NCI-H1417 treated with DMSO at 0.1 percent for 48 hours (cell line): ENCODE measurements around the gene CLDND1.
"Not testable (repeated sequence)": the region's sequence is repeated elsewhere in the genome, so short reads cannot be mapped to it uniquely, and the experiment has no call there.

Source experiments
- DNase-seq: peaks from one replicate; lab custom pipeline; 2025; lab: John Stamatoyannopoulos, UW

CLDND1 gene

GRCh38 chr3:98522544-98523281, at the start of gene CLDND1:
Gene CLDND1, minus strand, starts transcription at chr3:98522902. Its CDS starts 1,478 bp downstream, at chr3:98521424.
- DNase-seq: peak; percentile 59

DNA sequence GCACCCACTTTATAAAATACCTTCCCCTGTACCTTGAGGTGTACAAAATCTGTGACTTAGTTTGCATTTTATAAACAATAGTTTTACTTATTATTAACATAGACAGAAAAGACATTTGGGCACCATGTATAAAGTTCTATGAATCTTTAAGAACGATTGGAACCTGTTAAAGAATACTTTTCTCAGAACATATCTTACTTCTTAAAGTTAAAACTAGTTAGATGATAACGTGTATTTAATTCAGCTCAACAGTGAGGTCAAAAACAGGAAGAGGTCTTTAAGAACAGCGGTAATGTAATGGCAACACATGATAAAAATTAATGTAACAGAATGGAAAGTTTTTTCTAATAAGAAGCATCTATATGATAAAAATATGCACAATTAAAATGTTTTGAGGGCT, 45.7 kb upstream of the CLDND1 start:
- DNase-seq: no peak

DNA sequence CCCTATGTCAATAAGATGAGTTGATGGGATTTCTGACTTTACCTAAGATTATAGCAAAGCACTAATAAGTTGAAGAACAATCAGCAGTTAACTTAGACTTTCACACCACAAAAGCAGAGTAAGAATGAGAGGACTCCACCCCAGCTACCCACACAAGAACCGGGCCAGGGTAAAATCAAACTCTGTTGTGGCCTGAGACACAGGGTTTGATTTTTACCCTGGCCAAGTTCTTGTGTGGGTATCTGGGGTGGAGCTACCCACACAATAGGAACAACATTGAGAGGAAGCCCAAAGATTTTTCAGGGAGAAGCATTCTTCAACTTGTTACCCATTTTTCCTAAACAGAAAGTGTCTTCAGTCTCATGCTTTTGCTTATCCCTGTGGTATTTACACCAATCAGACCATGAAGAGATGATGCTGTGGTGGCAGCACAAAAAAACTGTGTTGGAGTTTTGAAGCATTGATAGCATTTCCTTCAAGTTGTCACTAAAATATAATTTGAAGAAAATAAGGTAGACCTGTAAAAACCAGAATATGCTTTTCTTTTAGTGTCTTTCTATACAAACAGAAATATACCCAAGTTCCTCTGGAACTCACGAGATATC, 45.1 kb upstream of the CLDND1 start:
- DNase-seq: no peak

DNA sequence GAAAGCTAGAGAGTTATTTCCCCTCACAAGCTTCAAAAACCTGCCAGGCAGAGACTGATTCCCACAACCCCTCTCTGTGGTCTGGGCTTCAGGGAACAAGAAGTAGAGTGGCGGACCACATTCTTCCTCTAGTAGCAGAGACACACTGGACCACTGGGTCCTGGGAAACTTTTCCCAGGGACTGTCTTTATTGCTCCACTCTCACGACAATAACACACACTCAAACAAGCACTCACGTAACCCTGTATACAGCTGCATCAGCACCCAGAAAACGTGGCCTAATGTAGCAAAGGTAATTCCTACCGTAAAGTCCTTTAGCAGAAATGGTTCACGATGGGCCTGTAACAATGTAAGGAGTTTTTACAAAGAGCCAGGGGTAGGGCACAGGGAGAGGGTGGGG, 43.1 kb upstream of the CLDND1 start:
- DNase-seq: no peak

DNA sequence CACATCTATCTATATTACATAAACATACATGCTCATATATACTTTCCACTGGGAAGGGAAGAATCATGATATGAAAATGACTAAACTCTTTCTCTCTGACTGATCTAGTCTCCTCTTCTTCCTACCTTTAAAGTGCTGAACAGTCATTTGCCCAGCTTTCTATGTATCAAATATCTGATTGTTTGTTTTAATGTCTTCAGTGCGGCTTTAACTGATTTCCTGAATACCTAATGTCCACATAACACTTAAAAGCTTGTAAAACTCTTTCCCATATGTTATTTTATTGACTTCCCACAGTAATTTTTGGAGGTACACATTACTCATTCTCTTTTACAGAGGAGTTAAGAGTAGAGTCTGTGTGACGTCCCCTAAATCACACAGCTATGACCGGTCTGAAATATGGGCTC, 42.5 kb upstream of the CLDND1 start:
- no peak for DNase-seq

DNA sequence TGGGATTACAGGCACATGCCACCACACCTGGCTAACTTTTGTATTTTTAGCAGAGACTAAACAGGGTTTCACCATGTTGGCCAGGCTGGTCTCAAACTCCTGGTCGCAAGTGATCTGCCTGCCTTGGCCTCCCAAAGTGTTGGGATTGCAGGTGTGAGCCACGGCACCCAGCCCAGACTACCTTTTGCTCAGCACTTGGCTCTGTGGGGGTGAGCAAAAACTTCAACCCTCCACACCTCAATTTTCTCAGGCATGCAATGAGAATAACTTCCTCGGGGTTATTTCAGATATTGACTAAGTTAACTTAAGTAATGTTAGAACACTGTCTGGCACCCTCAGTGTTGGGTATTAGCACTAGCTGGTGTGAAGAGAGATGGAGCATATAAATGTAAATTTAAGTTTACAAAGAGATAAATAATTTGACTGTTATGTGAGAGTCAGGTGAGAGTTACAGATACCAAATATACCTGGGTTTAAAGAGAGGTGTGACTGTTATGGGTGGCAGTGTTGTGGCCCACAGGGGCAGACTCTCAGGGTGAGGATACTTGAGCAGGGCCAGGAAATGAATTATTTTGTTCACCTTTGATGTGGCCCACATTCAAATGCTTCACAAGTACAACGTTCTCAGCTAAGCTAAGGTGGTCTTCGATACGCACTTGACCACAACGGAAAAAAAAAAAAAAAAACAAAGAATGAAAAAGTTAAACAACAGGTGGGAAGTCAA, 41.7 kb upstream of the CLDND1 start:
- no peak for DNase-seq

DNA sequence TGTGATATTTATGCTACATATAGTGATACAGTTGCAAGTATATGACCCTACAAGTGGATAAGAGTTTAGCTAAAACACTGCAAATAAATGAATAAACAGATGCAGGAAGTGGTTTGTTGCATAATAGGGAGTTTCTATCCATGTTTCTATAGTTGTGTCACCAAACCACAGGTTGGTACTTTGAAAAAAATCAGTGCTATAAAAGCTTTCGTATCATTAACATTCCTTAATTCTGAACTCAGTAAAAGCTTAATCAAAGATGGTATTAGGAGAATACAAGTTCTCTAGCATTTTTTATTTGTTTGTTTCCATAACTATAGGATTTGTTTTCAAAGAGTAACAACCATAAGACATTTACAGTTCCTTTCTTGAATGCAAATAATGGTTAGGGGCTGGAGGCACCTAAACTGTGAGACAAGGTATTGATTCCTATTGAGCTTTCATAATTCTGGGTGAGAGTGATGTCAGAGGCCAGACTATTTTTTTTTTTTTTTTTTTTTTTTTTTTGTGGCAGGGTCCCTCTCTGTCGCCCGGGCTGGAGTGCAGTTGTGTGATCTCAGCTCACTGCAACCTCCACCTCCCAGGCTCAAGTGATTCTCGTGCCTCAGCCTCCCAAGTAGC, 41.1 kb upstream of the CLDND1 start:
- DNase-seq: no peak

DNA sequence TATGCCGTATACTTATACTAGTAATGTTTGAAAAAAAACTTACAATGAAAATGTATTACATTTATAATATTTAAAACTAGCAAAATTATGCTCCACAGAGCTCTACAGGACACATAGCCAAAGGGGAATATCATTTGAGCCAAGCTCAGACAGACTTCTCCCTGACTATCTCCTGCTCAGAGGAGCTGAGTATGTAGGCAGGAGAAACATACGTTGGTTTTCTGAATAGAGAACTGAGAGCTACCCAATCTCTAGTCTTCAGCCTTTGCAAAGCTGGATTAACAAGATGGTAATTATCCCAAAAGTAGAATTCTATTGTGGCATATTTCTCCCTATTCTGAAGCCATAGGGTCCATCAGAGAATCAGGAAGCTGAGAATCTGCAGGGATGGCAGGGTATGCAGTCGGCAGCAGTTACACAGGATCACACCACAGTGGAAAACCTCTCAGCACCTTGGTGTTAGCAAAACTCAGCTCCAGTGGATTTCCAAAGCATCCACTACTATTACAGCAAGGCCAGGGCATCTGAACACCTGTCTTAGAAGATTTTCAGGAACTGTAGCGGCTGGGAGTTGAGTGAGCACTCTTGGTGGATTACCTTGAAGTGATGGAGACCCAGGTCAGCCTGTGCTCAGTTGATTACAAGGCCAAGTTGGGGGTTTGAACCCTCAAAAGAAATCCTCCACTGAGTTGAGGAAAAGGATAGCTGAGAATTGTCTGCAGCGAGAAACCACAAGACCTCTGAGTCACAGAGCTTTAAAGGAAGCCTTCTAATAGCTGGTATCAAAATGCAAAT, 39.2 kb upstream of the CLDND1 start:
- DNase-seq: no peak

GRCh38 chr3:98560911-98561310, 38.2 kb upstream of the CLDND1 start:
- DNase-seq: no peak

- not testable (repeated sequence) for DNase-seq
These were observed 37.1 kb upstream of the CLDND1 start for GRCh38 chr3:98559769-98560168.

- no peak for DNase-seq
These were observed 35.6 kb upstream of the CLDND1 start for GRCh38 chr3:98558100-98558827.

DNA sequence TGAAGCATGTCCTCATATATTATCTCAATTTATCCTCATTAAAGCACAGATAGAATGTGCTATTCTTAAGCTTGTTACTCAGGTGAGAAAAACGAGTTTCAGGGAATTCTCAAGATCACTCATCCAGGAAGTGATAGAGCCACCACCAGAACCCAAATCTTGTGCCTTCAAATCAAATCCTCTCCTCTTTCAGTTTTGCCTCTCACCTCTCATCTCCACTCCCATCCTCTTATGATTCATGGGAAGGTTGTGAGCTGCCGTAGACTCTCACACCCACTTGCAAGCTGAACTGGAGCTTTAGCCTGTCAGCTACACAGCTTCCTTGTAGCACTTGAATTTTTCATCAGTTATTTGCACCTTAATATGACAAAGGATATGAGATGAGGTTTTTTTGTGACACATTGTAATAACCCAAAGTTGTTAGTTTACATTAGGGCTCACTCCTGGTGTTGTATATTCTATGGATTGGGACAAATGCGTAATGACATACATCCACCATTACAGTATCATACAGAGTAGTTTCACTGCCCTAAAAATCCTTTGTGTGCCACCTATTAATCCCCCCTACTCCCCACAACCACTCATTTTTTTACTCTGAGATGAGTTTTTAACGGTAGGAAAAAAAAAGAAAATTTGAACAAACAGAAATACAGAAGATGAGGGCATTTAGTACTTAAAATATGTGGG, 34.8 kb upstream of the CLDND1 start:
- no peak for DNase-seq

DNA sequence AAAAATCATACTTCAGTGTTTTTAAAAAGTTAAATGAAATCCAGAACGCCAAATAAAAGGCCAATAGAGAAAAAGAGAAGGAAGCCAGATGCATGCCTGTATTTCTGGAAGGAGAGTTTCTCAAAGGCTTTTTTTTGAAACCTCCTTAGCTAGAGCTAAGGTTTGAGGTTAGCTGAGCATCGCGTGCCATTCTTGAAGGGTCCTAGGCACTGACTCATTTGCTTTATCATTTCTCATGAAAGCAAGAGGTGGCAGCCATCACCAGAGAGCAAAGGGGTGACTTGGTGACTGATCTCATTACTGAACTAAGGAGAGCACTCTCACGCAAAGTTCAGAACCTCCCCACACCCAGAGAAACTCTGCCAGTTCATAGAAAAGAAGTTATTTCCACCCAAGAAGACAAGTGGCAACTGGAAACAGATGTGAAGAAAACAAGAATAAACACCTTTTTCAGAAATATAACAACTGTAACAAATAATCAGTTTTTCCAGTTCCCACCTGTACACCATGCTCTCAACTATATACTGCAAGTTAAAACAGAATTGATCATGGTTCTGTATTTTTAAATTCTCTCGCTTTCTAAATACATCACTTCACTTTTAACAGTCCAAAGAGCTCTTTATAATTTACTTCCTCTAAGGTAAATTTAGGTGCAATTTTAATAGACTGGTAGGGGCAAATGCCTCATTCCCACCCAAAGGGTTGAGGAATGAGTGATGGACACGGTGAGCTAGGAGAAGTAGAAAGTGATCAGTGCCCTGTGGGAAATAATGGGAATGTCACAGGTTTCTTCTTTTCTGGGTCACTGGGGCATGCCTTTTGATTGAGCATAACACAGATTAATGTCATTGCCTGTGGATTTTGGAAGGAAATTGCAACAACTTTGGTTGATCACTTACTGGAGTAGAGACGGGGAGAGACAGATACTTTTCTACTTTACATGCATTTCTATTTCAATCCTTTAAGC, 33.7 kb upstream of the CLDND1 start:
- no peak for DNase-seq

GRCh38 chr3:98555025-98555379, 32.3 kb upstream of the CLDND1 start:
- no peak for DNase-seq

DNA sequence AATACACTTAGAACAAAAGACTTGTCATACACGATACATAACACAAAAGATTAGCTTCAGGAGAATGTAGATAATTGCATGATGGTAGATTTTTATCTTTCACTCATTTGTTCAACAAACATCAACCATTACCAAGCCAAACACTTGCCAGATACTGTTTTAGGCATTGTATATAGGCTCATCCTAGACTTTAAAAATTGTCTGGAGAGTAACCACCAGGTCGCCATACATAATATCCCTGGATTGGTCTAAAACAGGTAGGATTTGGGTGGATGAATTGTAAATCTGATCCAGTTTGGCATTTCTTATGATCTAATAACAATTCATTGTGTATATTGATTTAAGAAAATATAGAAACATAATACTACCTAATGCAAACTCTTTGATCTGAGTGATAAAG, 31.9 kb upstream of the CLDND1 start:
- no peak for DNase-seq

- DNase-seq: no peak
These were observed 31.1 kb upstream of the CLDND1 start for GRCh38 chr3:98553753-98554152.

DNA sequence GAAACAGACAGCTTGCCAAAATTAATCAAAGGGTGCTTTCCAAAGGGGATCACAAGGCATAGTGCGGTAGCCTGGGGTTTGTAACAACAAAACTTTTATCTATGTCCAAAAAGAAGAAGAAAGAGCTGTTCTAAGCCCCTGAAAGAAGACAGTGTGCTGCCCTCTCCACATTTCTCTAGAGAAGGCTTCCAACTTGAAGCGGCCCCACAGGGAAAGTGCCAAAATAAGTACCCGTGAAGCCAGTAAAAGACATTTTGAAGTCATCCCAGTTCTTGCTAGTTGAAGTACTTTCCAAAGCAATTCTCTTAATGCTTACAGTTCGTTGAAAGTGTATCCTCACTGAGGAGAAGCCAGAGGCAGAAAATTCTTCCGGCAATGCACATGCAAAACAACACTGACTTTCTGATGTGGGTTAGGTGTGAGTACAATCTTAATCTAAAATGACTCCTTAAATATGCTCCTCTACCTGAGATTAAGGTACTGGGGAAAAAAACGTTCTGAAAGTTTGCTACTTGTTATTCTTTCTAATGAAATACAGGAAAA, 30.4 kb upstream of the CLDND1 start:
- no peak for DNase-seq

- no peak for DNase-seq
These were observed 29.7 kb upstream of the CLDND1 start for GRCh38 chr3:98552232-98553020.
